Measurements from ENCODE around the gene VAV3. TPM values are rescaled to one million over a fixed set of nuclear protein-coding genes. Genes with fewer than 3 reads are reported as not detected.

The VAV3 gene
- polyA plus RNA-seq, 1 donor (not counting 4 experiments of a cell fraction or from before 2014, with no cell fraction given): 19.6 TPM

- H3K9ac ChIP-seq (ENCODE audit: control insufficient read depth, extremely low read depth, insufficient read depth, low read length): no peak overlapping the region
- dilution Hi-C loops (cut with MboI; ENCODE audit: extremely low pct_ligation_motif_present, low sequenced_read_pairs): no loop called here
- H3K27ac ChIP-seq (ENCODE audit: control insufficient read depth, insufficient read depth, low read length): no peak overlapping the region
- H4K20me1 ChIP-seq (ENCODE audit: control insufficient read depth, extremely low read depth, insufficient read depth, low read length): no peaks in the 10 kb centered on the region
- no peak overlapping the region for H3K4me3 ChIP-seq (ENCODE audit: control insufficient read depth in 2 of 3, extremely low read depth in 1 of 3, insufficient read depth in 2 of 3, low read depth in 1 of 3, low read length in 3 of 3)
- H2AFZ ChIP-seq (ENCODE audit: control insufficient read depth, low read length): no peak overlapping the region
- FAIRE-seq (peak; percentile 39), DNase-seq (ENCODE audit: low read depth, low spot score) (no peak)
- H3K4me1 ChIP-seq (ENCODE audit: control insufficient read depth, extremely low read depth, insufficient read depth, low read length): peaks cover 28% of the 10 kb centered on the region
- no peaks in the 10 kb centered on the region for H3K79me2 ChIP-seq (ENCODE audit: control insufficient read depth, insufficient read depth, low read length)
- no peaks in the 10 kb centered on the region for H3K36me3 ChIP-seq (ENCODE audit: control insufficient read depth in 2 of 2, extremely low read depth in 1 of 2, insufficient read depth in 2 of 2, low read length in 2 of 2)
- H3K4me2 ChIP-seq (ENCODE audit: control insufficient read depth, extremely low read depth, insufficient read depth, low read depth, low read length): no peak overlapping the region
- no peak for TF ChIP-seq EZH2 (IDR thresholded peaks at IDR 0.05; ENCODE audit: low read length)
- no peak for TF ChIP-seq CTCF (optimal IDR thresholded peaks at IDR 0.05 in 1 of 3, IDR thresholded peaks at IDR 0.05 in 1 of 3, conservative IDR thresholded peaks at IDR 0.05 in 1 of 3; ENCODE audit: extremely low read depth in 1 of 3, insufficient read depth in 2 of 3, low read length in 3 of 3)
- no peaks in the 10 kb centered on the region for H3K9me3 ChIP-seq (ENCODE audit: control insufficient read depth, low read depth, low read length)
- H3K9me1 ChIP-seq (ENCODE audit: control insufficient read depth, extremely low read depth, insufficient read depth, low read length): no peaks in the 10 kb centered on the region
- H3K27me3 ChIP-seq (ENCODE audit: control insufficient read depth, extremely low read depth, insufficient read depth, low read length): no peaks in the 10 kb centered on the region
Observed at GRCh38 chr1:107695341-107695740, 269.6 kb downstream of the VAV3 start.

GRCh38 chr1:107692580-107693345 lies 272.2 kb downstream of the VAV3 start:
- H3K4me2 ChIP-seq (ENCODE audit: control insufficient read depth, extremely low read depth, insufficient read depth, low read depth, low read length): no peak overlapping the region
- H3K9me1 ChIP-seq (ENCODE audit: control insufficient read depth, extremely low read depth, insufficient read depth, low read length): no peaks in the 10 kb centered on the region
- TF ChIP-seq EZH2 (IDR thresholded peaks at IDR 0.05; ENCODE audit: low read length) (no peak), CTCF (optimal IDR thresholded peaks at IDR 0.05 in 1 of 3, IDR thresholded peaks at IDR 0.05 in 1 of 3, conservative IDR thresholded peaks at IDR 0.05 in 1 of 3; ENCODE audit: extremely low read depth in 1 of 3, insufficient read depth in 2 of 3, low read length in 3 of 3) (no peak)
- no peak overlapping the region for H3K27ac ChIP-seq (ENCODE audit: control insufficient read depth, insufficient read depth, low read length)
- peaks cover 3% of the 10 kb centered on the region for H3K79me2 ChIP-seq (ENCODE audit: control insufficient read depth, insufficient read depth, low read length)
- H3K9ac ChIP-seq (ENCODE audit: control insufficient read depth, extremely low read depth, insufficient read depth, low read length): no peak overlapping the region
- no peaks in the 10 kb centered on the region for H3K36me3 ChIP-seq (ENCODE audit: control insufficient read depth in 2 of 2, extremely low read depth in 1 of 2, insufficient read depth in 2 of 2, low read length in 2 of 2)
- peak; percentile 34 for FAIRE-seq
- H3K9me3 ChIP-seq (ENCODE audit: control insufficient read depth, low read depth, low read length): no peaks in the 10 kb centered on the region
- peak overlapping the region; percentile 65 for H2AFZ ChIP-seq (ENCODE audit: control insufficient read depth, low read length)
- no peak for DNase-seq (ENCODE audit: low read depth, low spot score)
- dilution Hi-C loops (cut with MboI; ENCODE audit: extremely low pct_ligation_motif_present, low sequenced_read_pairs): no loop called here
- H3K4me3 ChIP-seq (ENCODE audit: control insufficient read depth in 2 of 3, extremely low read depth in 1 of 3, insufficient read depth in 2 of 3, low read depth in 1 of 3, low read length in 3 of 3): no peak overlapping the region
- no peaks in the 10 kb centered on the region for H3K27me3 ChIP-seq (ENCODE audit: control insufficient read depth, extremely low read depth, insufficient read depth, low read length)
- peaks cover 47% of the 10 kb centered on the region for H3K4me1 ChIP-seq (ENCODE audit: control insufficient read depth, extremely low read depth, insufficient read depth, low read length)
- H4K20me1 ChIP-seq (ENCODE audit: control insufficient read depth, extremely low read depth, insufficient read depth, low read length): no peaks in the 10 kb centered on the region
